Karpas-422 (cell line): Measurements from ENCODE around the gene EMILIN1. TPM values are rescaled to one million over a fixed set of nuclear protein-coding genes. Genes with fewer than 3 reads are reported as not detected.

Source experiments
- DNase-seq: peaks from one replicate; pipeline ENCODE4 v3.0.0-alpha.2; 2015
- H2AFZ ChIP-seq: fragments of 200-600 bp; sonication (generic); 2 replicates; pipeline ENCODE4 v1.6.1; 2014; ENCODE audit warnings: antibody characterized with exemption, low read length, mixed read lengths
- H3K27ac ChIP-seq: fragments of 200-600 bp; sonication (generic); 2 replicates; pipeline ENCODE4 v1.5.1; 2014; ENCODE audit warnings: mild to moderate bottlenecking, low read length, moderate library complexity
- H3K27me3 ChIP-seq: fragments of 200-600 bp; sonication (generic); 2 replicates; pipeline ENCODE4 v1.6.1; 2014; ENCODE audit warnings: low read length, mixed read lengths
- H3K36me3 ChIP-seq: fragments of 200-600 bp; sonication (generic); 2 replicates; pipeline ENCODE4 v1.6.1; 2014; ENCODE audit warnings: low read length, mixed read lengths; ENCODE audit not compliant: insufficient read depth
- H3K4me1 ChIP-seq: fragments of 200-600 bp; sonication (generic); 2 replicates; pipeline ENCODE4 v1.6.1; 2014; ENCODE audit warnings: mild to moderate bottlenecking, low read length, mixed read lengths
- H3K4me2 ChIP-seq: fragments of 200-600 bp; sonication (generic); 2 replicates; pipeline ENCODE4 v1.6.1; 2014; ENCODE audit warnings: low read length, low read depth, mild to moderate bottlenecking; ENCODE audit not compliant: poor library complexity, severe bottlenecking
- H3K4me3 ChIP-seq: fragments of 200-600 bp; sonication (generic); 2 replicates; pipeline ENCODE4 v1.5.1; 2014; ENCODE audit warnings: mild to moderate bottlenecking, antibody characterized with exemption, low read length, mixed read lengths
- H3K79me2 ChIP-seq: fragments of 200-600 bp; sonication (generic); 2 replicates; pipeline ENCODE4 v1.6.1; 2014; ENCODE audit warnings: mild to moderate bottlenecking, low read length, mixed read lengths
- H3K9ac ChIP-seq: fragments of 200-600 bp; sonication (generic); 2 replicates; pipeline ENCODE4 v1.6.0; 2014; ENCODE audit warnings: low read length
- H3K9me2 ChIP-seq: fragments of 200-600 bp; sonication (generic), shearing (Covaris generic); replicated peaks from 2 replicates; pipeline ENCODE4 v1.6.0; 2014; ENCODE audit warnings: mild to moderate bottlenecking, low read length, moderate library complexity; ENCODE audit not compliant: insufficient read depth
- H3K9me3 ChIP-seq: fragments of 300-700, 200-600 bp; sonication (generic); 2 replicates; pipeline ENCODE4 v1.6.1; 2014; ENCODE audit warnings: low read length, mixed read lengths
- H4K20me1 ChIP-seq: fragments of 200-600 bp; sonication (generic); 2 replicates; pipeline ENCODE4 v1.6.1; 2014; ENCODE audit warnings: mild to moderate bottlenecking, antibody characterized with exemption, low read length, low read depth; ENCODE audit not compliant: insufficient read depth
- total RNA-seq: library from RNA; depleted of rRNA; stranded (reverse); fragments of >200 nt; shearing (Covaris generic); gene quantifications from 2 replicates; pipeline ENCODE4 v1.2.3, GENCODE V29; 2014; ENCODE audit warnings: low replicate concordance

The EMILIN1 gene
- total RNA-seq, 1 experiment from 2014 or later = not detected

DNA sequence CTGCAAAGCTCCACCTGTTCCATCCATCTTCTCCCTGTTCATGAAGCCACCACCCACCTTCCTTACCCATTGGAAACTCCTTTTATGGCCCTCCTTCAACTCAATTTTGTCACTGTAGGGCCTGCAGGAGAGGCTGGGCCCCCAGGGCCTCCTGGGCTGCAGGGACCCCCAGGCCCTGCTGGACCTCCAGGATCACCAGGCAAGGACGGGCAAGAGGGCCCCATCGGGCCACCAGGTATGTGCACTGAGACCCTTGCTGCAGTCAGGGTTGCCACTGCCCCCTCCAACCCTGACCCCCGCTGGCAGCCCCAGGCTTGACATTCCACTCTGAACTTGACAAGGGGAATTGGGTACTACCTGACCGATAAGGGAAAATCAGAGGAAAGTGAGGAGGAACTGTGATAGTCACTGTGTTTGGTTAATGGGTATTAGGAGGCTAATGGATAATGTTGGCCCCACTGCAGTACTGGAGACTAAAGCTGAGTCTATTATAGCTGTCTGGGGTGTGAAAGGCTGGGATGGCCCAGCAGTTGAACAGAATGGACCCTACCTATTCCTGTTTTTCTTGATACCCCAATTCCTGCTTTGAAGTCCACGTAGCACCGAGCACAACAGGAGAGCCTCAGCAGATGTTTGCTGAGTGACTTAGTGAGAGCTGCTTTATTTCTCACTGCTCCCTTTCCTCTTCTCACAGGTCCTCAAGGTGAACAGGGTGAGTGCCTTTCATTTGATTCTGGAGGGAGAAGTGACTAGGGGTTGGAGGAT lies 6.1 kb downstream of the EMILIN1 start:
- no peaks in the 10 kb centered on the region for H3K27me3 ChIP-seq
- no peaks in the 10 kb centered on the region for H3K36me3 ChIP-seq
- no peaks in the 10 kb centered on the region for H3K9me2 ChIP-seq
- no peaks in the 10 kb centered on the region for H3K79me2 ChIP-seq
- no peak overlapping the region for H3K4me2 ChIP-seq
- no peaks in the 10 kb centered on the region for H4K20me1 ChIP-seq
- H3K9me3 ChIP-seq = no peaks in the 10 kb centered on the region
- DNase-seq = no peak
- H2AFZ ChIP-seq = no peak overlapping the region
- no peak overlapping the region for H3K4me3 ChIP-seq
- no peak overlapping the region for H3K27ac ChIP-seq
- peaks cover 37% of the 10 kb centered on the region for H3K4me1 ChIP-seq
- no peak overlapping the region for H3K9ac ChIP-seq

- no peak overlapping the region for H3K27ac ChIP-seq
- no peaks in the 10 kb centered on the region for H3K36me3 ChIP-seq
- peaks cover 37% of the 10 kb centered on the region for H3K4me1 ChIP-seq
- no peak for DNase-seq
- H3K9me3 ChIP-seq = no peaks in the 10 kb centered on the region
- H3K4me2 ChIP-seq = peak overlapping the region; percentile 83
- H3K79me2 ChIP-seq = no peaks in the 10 kb centered on the region
- peak overlapping the region; percentile 69; the same call in 1 of the 2 replicates for H3K9ac ChIP-seq
- H3K9me2 ChIP-seq = no peaks in the 10 kb centered on the region
- H2AFZ ChIP-seq = no peak overlapping the region
- peak overlapping the region; percentile 65 for H3K4me3 ChIP-seq
- no peaks in the 10 kb centered on the region for H4K20me1 ChIP-seq
- H3K27me3 ChIP-seq = no peaks in the 10 kb centered on the region
Measured at GRCh38 chr2:27085062-27085672, 6.8 kb downstream of the EMILIN1 start.

GRCh38 chr2:27085673-27086089 lies 7.3 kb downstream of the EMILIN1 start:
- peaks cover 37% of the 10 kb centered on the region for H3K4me1 ChIP-seq
- H3K4me2 ChIP-seq = peak overlapping the region; percentile 83
- no peaks in the 10 kb centered on the region for H3K9me2 ChIP-seq
- H3K9me3 ChIP-seq = no peaks in the 10 kb centered on the region
- no peaks in the 10 kb centered on the region for H3K36me3 ChIP-seq
- H3K79me2 ChIP-seq = no peaks in the 10 kb centered on the region
- H2AFZ ChIP-seq = peak overlapping the region; percentile 85; the same call in 1 of the 2 replicates
- H3K4me3 ChIP-seq = peak overlapping the region; percentile 65
- H3K27ac ChIP-seq = no peak overlapping the region
- H3K27me3 ChIP-seq = no peaks in the 10 kb centered on the region
- DNase-seq = no peak
- H3K9ac ChIP-seq = peak overlapping the region; percentile 69
- H4K20me1 ChIP-seq = no peaks in the 10 kb centered on the region

DNA sequence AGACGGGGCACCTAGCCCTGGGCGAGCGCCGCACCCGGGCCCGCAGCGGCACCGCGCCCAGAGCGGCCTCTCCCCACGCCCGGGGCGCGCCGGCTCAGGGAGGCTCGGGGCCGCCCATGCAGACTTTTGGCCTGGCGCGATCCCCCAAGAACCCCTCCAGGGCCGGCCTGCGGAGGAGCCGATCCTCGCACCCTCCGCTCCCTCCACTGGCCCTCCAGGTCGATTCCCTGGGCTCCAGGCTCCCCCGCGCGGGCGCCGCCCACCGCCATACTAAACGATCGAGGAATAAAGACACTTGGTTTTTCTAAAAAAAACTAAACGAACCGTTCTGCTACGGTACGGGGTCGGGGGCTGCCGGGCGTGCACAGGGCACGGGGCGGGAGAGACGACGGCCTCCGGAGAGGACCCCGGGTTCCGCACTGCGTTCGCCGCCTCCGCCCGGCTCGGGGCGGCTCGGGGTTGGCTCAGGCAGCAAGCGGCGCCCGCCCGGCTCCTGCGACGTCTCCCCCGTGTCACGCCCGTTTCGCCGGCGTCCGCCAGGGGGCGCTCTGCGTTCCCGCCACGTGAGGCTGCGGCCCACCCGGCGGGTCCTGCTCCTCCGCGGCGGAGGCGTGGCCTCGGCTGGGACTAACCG lies 7.8 kb downstream of the EMILIN1 start:
- H3K27me3 ChIP-seq = no peaks in the 10 kb centered on the region
- peak overlapping the region; percentile 83 for H3K4me2 ChIP-seq
- no peaks in the 10 kb centered on the region for H3K36me3 ChIP-seq
- H3K9ac ChIP-seq = peak overlapping the region; percentile 69
- no peaks in the 10 kb centered on the region for H3K9me2 ChIP-seq
- no peaks in the 10 kb centered on the region for H4K20me1 ChIP-seq
- no peak overlapping the region for H3K27ac ChIP-seq
- H3K9me3 ChIP-seq = no peaks in the 10 kb centered on the region
- peaks cover 33% of the 10 kb centered on the region for H3K4me1 ChIP-seq
- peak; percentile 97 for DNase-seq
- H3K79me2 ChIP-seq = no peaks in the 10 kb centered on the region
- H3K4me3 ChIP-seq = peak overlapping the region; percentile 65
- H2AFZ ChIP-seq = peak overlapping the region; percentile 85; the same call in 1 of the 2 replicates

DNA sequence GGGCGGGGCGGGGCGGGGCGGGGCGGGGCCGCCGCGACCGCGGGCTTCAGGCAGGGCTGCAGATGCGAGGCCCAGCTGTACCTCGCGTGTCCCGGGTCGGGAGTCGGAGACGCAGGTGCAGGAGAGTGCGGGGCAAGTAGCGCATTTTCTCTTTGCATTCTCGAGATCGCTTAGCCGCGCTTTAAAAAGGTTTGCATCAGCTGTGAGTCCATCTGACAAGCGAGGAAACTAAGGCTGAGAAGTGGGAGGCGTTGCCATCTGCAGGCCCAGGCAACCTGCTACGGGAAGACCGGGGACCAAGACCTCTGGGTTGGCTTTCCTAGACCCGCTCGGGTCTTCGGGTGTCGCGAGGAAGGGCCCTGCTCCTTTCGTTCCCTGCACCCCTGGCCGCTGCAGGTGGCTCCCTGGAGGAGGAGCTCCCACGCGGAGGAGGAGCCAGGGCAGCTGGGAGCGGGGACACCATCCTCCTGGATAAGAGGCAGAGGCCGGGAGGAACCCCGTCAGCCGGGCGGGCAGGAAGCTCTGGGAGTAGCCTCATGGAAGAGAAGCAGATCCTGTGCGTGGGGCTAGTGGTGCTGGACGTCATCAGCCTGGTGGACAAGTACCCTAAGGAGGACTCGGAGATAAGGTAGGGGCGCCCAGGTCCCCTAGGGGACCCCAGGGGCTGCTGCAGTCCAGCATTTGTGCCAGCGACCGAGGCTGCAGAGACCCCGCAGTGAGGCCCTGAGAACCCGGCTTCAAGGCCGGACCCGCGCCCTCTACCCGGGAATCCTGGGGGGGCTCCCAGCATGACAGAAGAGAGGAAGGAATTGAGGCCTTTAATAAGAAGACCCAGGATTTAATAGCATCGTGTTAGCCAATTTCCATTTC lies 8.5 kb downstream of the EMILIN1 start, which contains the start of gene KHK:
Gene KHK, plus strand, starts transcription at position 49 of the 870 bp plus-strand sequence. Its CDS starts 488 bp downstream, at position 537.
- H3K9me3 ChIP-seq = no peaks in the 10 kb centered on the region
- peaks cover 26% of the 10 kb centered on the region for H3K4me1 ChIP-seq
- H3K27me3 ChIP-seq = no peaks in the 10 kb centered on the region
- H3K79me2 ChIP-seq = no peaks in the 10 kb centered on the region
- H3K4me2 ChIP-seq = peak within 1 kb of the TSS; percentile 83
- peak within 1 kb of the TSS; percentile 65 for H3K4me3 ChIP-seq
- peak within 1 kb of the TSS; percentile 69 for H3K9ac ChIP-seq
- H3K9me2 ChIP-seq = no peaks in the 10 kb centered on the region
- H2AFZ ChIP-seq = peak within 1 kb of the TSS; percentile 85; the same call in 1 of the 2 replicates
- no peak within 1 kb of the TSS for H3K27ac ChIP-seq
- no peaks in the 10 kb centered on the region for H3K36me3 ChIP-seq
- DNase-seq = no peak
- no peaks in the 10 kb centered on the region for H4K20me1 ChIP-seq

DNA sequence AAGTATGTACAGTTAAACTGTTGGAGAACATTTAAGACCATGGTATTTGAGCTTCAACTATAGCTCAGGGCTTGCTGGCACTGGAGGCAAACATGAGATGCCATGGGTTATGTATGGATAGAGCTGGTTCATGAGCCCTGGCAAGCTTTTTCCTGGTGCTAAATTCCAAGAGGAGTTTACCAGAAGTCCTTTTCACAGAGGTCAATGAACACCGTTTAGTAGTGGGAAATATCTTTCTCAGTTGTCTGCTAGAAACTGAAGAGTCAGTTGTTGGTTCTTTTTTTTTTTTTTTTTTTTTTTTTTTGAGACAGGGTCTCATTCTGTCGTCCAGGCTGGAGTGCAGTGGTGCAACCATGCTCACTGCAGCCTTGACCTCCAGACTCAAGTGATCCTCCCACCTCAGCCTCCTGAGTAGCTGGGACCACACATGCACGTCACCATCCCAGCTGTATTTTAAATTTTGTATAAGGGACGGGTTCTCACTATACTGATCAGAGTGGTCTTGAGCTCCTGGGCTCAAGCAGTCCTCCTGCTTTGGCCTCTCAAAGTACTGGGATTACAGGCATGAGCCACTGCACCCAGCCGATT lies 9.5 kb downstream of the EMILIN1 start:
- Histone ChIP-seq H3K4me3 (no peak overlapping the region), H4K20me1 (no peaks in the 10 kb centered on the region), H3K27me3 (no peaks in the 10 kb centered on the region), H3K9me2 (no peaks in the 10 kb centered on the region), H3K36me3 (no peaks in the 10 kb centered on the region), H3K9me3 (no peaks in the 10 kb centered on the region), H3K9ac (no peak overlapping the region), H3K27ac (no peak overlapping the region), H3K79me2 (no peaks in the 10 kb centered on the region), H3K4me2 (no peak overlapping the region), H2AFZ (no peak overlapping the region), H3K4me1 (peaks cover 23% of the 10 kb centered on the region)
- DNase-seq = no peak

GRCh38 chr2:27088634-27089033 lies 10.2 kb downstream of the EMILIN1 start:
- Histone ChIP-seq H3K79me2 (no peaks in the 10 kb centered on the region), H3K27ac (no peak overlapping the region), H3K9me2 (no peaks in the 10 kb centered on the region), H3K36me3 (no peaks in the 10 kb centered on the region), H2AFZ (no peak overlapping the region), H4K20me1 (no peaks in the 10 kb centered on the region), H3K9me3 (no peaks in the 10 kb centered on the region), H3K27me3 (no peaks in the 10 kb centered on the region), H3K4me2 (no peak overlapping the region), H3K9ac (no peak overlapping the region), H3K4me1 (peaks cover 23% of the 10 kb centered on the region), H3K4me3 (no peak overlapping the region)
- no peak for DNase-seq
